PFSK-1 (cell line): ENCODE results near the gene KRTAP4-3.

ENCODE experiments used
- FOXP2 ChIP-seq: optimal IDR thresholded peaks from 2 replicates; pipeline ENCODE3; 2011; ENCODE audit warnings: borderline replicate concordance, control low read depth, inconsistent platforms; ENCODE audit not compliant: insufficient read depth; ENCODE audit errors: extremely low read length, extremely low read depth
- POLR2AphosphoS5 ChIP-seq: IDR thresholded peaks from 2 replicates; pipeline ENCODE4 v1.6.1; 2012; ENCODE audit warnings: low read depth, mild to moderate bottlenecking, control low read depth, low read length, moderate library complexity
- REST ChIP-seq, 2 experiments: IDR thresholded peaks; 2 replicates each; pipeline versions ENCODE4 v1.6.1 to v1.8.0; 2011 to 2012; ENCODE audit warnings: low read depth in 2 of 2, low read length in 2 of 2, control low read depth in 1 of 2, inconsistent platforms in 1 of 2, mild to moderate bottlenecking in 1 of 2, moderate library complexity in 1 of 2; ENCODE audit not compliant: insufficient read depth in 1 of 2
- SIN3A ChIP-seq: IDR thresholded peaks from 2 replicates; pipeline ENCODE4 v1.6.1; 2012; ENCODE audit warnings: mild to moderate bottlenecking, low read length, moderate library complexity, borderline replicate concordance; ENCODE audit not compliant: insufficient read depth
- TAF1 ChIP-seq: IDR thresholded peaks from 2 replicates; pipeline ENCODE4 v1.6.1; 2012; ENCODE audit warnings: low read length, control low read depth, borderline replicate concordance; ENCODE audit not compliant: insufficient read depth

KRTAP4-3 gene

GRCh38 chr17:41149652-41149985, 18.4 kb downstream of the KRTAP4-3 start, which contains the start of gene KRTAP4-5:
TSS of gene KRTAP4-5 (minus strand) at chr17:41149825. CDS start at chr17:41149767, 58 bp downstream.
- TF ChIP-seq REST (IDR thresholded peaks at IDR 0.05; ENCODE audit: insufficient read depth in 1 of 2, low read depth in 2 of 2, low read length in 2 of 2) = 0 out of 4 replicates have a peak, but pooled peaks of 1 of the 2 experiments have one; percentile 23
- no peak for TF ChIP-seq SIN3A
- no peak for TF ChIP-seq POLR2AphosphoS5
- no peak for TF ChIP-seq FOXP2

GRCh38 chr17:41147531-41148204, 20.4 kb downstream of the KRTAP4-3 start:
- no peak for TF ChIP-seq REST (IDR thresholded peaks at IDR 0.05; ENCODE audit: insufficient read depth in 1 of 2, low read depth in 2 of 2, low read length in 2 of 2)
- no peak for TF ChIP-seq FOXP2
- TF ChIP-seq TAF1 = no peak
- TF ChIP-seq POLR2AphosphoS5 = no peak
- no peak for TF ChIP-seq SIN3A

GRCh38 chr17:41145261-41145660, 22.8 kb downstream of the KRTAP4-3 start:
- TF ChIP-seq SIN3A (no peak), TAF1 (no peak), POLR2AphosphoS5 (no peak), REST (IDR thresholded peaks at IDR 0.05; ENCODE audit: insufficient read depth in 1 of 2, low read depth in 2 of 2, low read length in 2 of 2) (no peak), FOXP2 (no peak)

GRCh38 chr17:41144846-41145245, 23.2 kb downstream of the KRTAP4-3 start:
- TF ChIP-seq POLR2AphosphoS5 = no peak
- TF ChIP-seq REST (IDR thresholded peaks at IDR 0.05; ENCODE audit: insufficient read depth in 1 of 2, low read depth in 2 of 2, low read length in 2 of 2) = no peak
- no peak for TF ChIP-seq TAF1
- no peak for TF ChIP-seq FOXP2
- TF ChIP-seq SIN3A = no peak

GRCh38 chr17:41141361-41141760, 26.7 kb downstream of the KRTAP4-3 start:
- no peak for TF ChIP-seq FOXP2
- TF ChIP-seq SIN3A = no peak
- no peak for TF ChIP-seq TAF1
